OCI-LY7 (cell line): ENCODE measurements around the gene CEACAM18. TPM values are rescaled to one million over a fixed set of nuclear protein-coding genes. Genes with fewer than 3 reads are reported as not detected.

ENCODE experiments used
- BruUV-seq: library from RNA; stranded (reverse); fragments of 400-500 nt; replicated peaks from 2 replicates; lab custom pipeline; 2021; lab: Mats Ljungman, UMichigan
- CTCF ChIA-PET: fragments of 300-600 bp; sonication (Branson Sonifier 250); formaldehyde crosslinking; loops from one replicate; lab custom pipeline; 2022; ENCODE audit warnings: antibody characterized with exemption; ENCODE audit not compliant: unreplicated experiment; lab: Charles Lee
- POLR2A ChIA-PET: fragments of 300-600 bp; sonication (Branson Sonifier 250); formaldehyde crosslinking; loops from one replicate; lab custom pipeline; 2022; ENCODE audit warnings: antibody characterized with exemption; lab: Charles Lee
- DNase-seq: peaks from one replicate; pipeline ENCODE4 v3.0.0-alpha.2; 2015; ENCODE audit warnings: low spot score
- H2AFZ ChIP-seq: fragments of 200-600 bp; sonication (generic), shearing (Covaris generic); 2 replicates; pipeline ENCODE4 v1.6.1; 2014; ENCODE audit warnings: mild to moderate bottlenecking, antibody characterized with exemption, low read length, moderate library complexity
- H3K27ac ChIP-seq: fragments of 200-600 bp; sonication (generic); 2 replicates; pipeline ENCODE4 v1.5.1; 2014; ENCODE audit warnings: mixed run types, low read depth, mild to moderate bottlenecking, moderate library complexity, low read length, inconsistent platforms; ENCODE audit not compliant: poor library complexity, severe bottlenecking
- H3K36me3 ChIP-seq: fragments of 200-600 bp; sonication (generic); 2 replicates; pipeline ENCODE4 v1.6.1; 2014; ENCODE audit warnings: mild to moderate bottlenecking, antibody characterized with exemption, low read length, moderate library complexity, mixed read lengths; ENCODE audit not compliant: insufficient read depth
- H3K4me1 ChIP-seq: fragments of 200-600 bp; sonication (generic); 2 replicates; pipeline ENCODE4 v1.5.1; 2014; ENCODE audit warnings: mild to moderate bottlenecking, low read length; ENCODE audit not compliant: insufficient read depth, poor library complexity, severe bottlenecking
- H3K4me2 ChIP-seq: fragments of 200-600 bp; sonication (generic); 2 replicates; pipeline ENCODE4 v1.6.1; 2014; ENCODE audit warnings: mild to moderate bottlenecking, low read length
- H3K4me3 ChIP-seq: fragments of 200-600 bp; sonication (generic); 2 replicates; pipeline ENCODE4 v1.5.1; 2014; ENCODE audit warnings: mild to moderate bottlenecking, low read depth, low read length; ENCODE audit not compliant: poor library complexity, severe bottlenecking
- H3K79me2 ChIP-seq: fragments of 200-600 bp; sonication (generic); 2 replicates; pipeline ENCODE4 v1.6.1; 2016; ENCODE audit warnings: low read depth, mild to moderate bottlenecking, low read length, moderate library complexity, mixed read lengths; ENCODE audit not compliant: insufficient read depth
- H3K9me2 ChIP-seq: fragments of 200-600 bp; sonication (generic); 2 replicates; pipeline ENCODE4 v1.6.1; 2016; ENCODE audit warnings: mild to moderate bottlenecking, low read length, mixed read lengths; ENCODE audit not compliant: insufficient read depth
- H3K9me3 ChIP-seq: fragments of 200-600 bp; sonication (generic); 2 replicates; pipeline ENCODE4 v1.6.1; 2014; ENCODE audit warnings: mild to moderate bottlenecking, mixed run types, low read length, mixed read lengths
- H4K20me1 ChIP-seq: fragments of 200-600 bp; sonication (generic); 2 replicates; pipeline ENCODE4 v1.6.1; 2014; ENCODE audit warnings: mild to moderate bottlenecking, antibody characterized with exemption, low read length, moderate library complexity, mixed read lengths; ENCODE audit not compliant: insufficient read depth
- EZH2phosphoT487 ChIP-seq: fragments of 200-600 bp; sonication (generic); IDR thresholded peaks from 2 replicates; pipeline ENCODE4 v1.6.1; 2018; ENCODE audit warnings: low read depth, borderline replicate concordance, mild to moderate bottlenecking, mixed run types, antibody characterized with exemption, low read length, moderate library complexity, mixed read lengths
- intact Hi-C: fragments of 100-400 bp; cut with micrococcal nuclease; formaldehyde crosslinking; loops from one replicate; pipeline ENCODE4 v1.10.0; 2022; ENCODE audit not compliant: unreplicated experiment
- total RNA-seq, 2 experiments: library from RNA; depleted of rRNA in 1 of 2; stranded (reverse); fragments of >200 nt in 1 of 2; shearing (Covaris generic) in 1 of 2; gene quantifications; 2 replicates each; pipeline ENCODE4 v1.2.3, GENCODE V29; 2014 to 2022
- TF ChIP-seq, protein P1 (sequence below): fragments of 200-600 bp; sonication (generic); conservative IDR thresholded peaks from 2 replicates; pipeline ENCODE4 v1.5.1; 2014; ENCODE audit warnings: mild to moderate bottlenecking, antibody characterized with exemption, low read length, moderate library complexity, mixed read lengths

CEACAM18 gene
- total RNA-seq, 2 experiments from 2014 or later, result not detected

GRCh38 chr19:51476164-51476563, 2.2 kb upstream of the CEACAM18 start:
- H2AFZ ChIP-seq, result no peak overlapping the region
- no peaks in the 10 kb centered on the region for H3K9me2 ChIP-seq
- BruUV-seq, result no TSS peak
- no peak overlapping the region for H3K4me2 ChIP-seq
- no peaks in the 10 kb centered on the region for H3K79me2 ChIP-seq
- no peak overlapping the region for H3K4me3 ChIP-seq
- no peak for DNase-seq
- no peaks in the 10 kb centered on the region for H3K36me3 ChIP-seq
- intact Hi-C loops, result no loop called here
- CTCF ChIA-PET, result no interaction called here
- H3K4me1 ChIP-seq, result no peaks in the 10 kb centered on the region
- POLR2A ChIA-PET, result no interaction called here
- no peaks in the 10 kb centered on the region for H4K20me1 ChIP-seq
- no peaks in the 10 kb centered on the region for H3K9me3 ChIP-seq
- H3K27ac ChIP-seq, result no peak overlapping the region
- TF ChIP-seq EZH2phosphoT487, result no peak
- TF ChIP-seq, protein P1, sequence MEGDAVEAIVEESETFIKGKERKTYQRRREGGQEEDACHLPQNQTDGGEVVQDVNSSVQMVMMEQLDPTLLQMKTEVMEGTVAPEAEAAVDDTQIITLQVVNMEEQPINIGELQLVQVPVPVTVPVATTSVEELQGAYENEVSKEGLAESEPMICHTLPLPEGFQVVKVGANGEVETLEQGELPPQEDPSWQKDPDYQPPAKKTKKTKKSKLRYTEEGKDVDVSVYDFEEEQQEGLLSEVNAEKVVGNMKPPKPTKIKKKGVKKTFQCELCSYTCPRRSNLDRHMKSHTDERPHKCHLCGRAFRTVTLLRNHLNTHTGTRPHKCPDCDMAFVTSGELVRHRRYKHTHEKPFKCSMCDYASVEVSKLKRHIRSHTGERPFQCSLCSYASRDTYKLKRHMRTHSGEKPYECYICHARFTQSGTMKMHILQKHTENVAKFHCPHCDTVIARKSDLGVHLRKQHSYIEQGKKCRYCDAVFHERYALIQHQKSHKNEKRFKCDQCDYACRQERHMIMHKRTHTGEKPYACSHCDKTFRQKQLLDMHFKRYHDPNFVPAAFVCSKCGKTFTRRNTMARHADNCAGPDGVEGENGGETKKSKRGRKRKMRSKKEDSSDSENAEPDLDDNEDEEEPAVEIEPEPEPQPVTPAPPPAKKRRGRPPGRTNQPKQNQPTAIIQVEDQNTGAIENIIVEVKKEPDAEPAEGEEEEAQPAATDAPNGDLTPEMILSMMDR, result no peak

DNA sequence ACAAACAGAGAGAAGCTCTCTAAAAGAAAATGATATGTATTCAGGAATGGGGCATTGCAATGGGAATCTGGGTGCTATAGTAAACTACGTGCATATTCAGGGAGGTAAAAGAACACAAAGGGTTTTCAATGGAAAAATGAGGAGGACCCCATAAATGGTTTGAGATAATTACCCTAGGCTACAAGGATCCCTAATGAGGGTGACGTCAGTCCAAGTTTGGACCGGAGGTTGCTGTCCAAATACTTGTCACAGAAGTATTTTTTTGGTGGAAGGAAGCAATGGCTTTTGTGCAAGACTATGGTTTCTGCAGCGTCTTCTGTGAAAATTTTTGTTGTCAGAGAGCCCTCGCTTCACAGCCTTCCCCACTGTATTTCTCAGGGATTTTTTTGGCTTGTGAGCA, 995 bp upstream of the CEACAM18 start:
- TF ChIP-seq, protein P1, result no peak
- TF ChIP-seq EZH2phosphoT487, result no peak
- no peak overlapping the region for H3K4me3 ChIP-seq
- H3K79me2 ChIP-seq, result no peaks in the 10 kb centered on the region
- ChIA-PET POLR2A (interaction anchor here (0.7 kb wide), 1 partner anchor 66 kb away, joined by 5 read pairs; no protein-coding TSS in a partner anchor), CTCF (no interaction called here)
- H4K20me1 ChIP-seq, result no peaks in the 10 kb centered on the region
- no peak overlapping the region for H3K4me2 ChIP-seq
- H2AFZ ChIP-seq, result no peak overlapping the region
- no peaks in the 10 kb centered on the region for H3K4me1 ChIP-seq
- no TSS peak for BruUV-seq
- H3K27ac ChIP-seq, result no peak overlapping the region
- H3K9me2 ChIP-seq, result no peaks in the 10 kb centered on the region
- H3K36me3 ChIP-seq, result no peaks in the 10 kb centered on the region
- intact Hi-C loops, result no loop called here
- no peak for DNase-seq
- H3K9me3 ChIP-seq, result no peaks in the 10 kb centered on the region

- TF ChIP-seq EZH2phosphoT487, result no peak
- TF ChIP-seq, protein P1, result no peak
- intact Hi-C loops, result no loop called here
- H3K4me3 ChIP-seq, result no peak overlapping the region
- no peaks in the 10 kb centered on the region for H3K36me3 ChIP-seq
- BruUV-seq, result no TSS peak
- H3K27ac ChIP-seq, result no peak overlapping the region
- no peaks in the 10 kb centered on the region for H3K4me1 ChIP-seq
- no peak overlapping the region for H3K4me2 ChIP-seq
- ChIA-PET POLR2A (no interaction called here), CTCF (no interaction called here)
- DNase-seq, result no peak
- H2AFZ ChIP-seq, result no peak overlapping the region
- no peaks in the 10 kb centered on the region for H3K9me2 ChIP-seq
- no peaks in the 10 kb centered on the region for H4K20me1 ChIP-seq
- no peaks in the 10 kb centered on the region for H3K79me2 ChIP-seq
- no peaks in the 10 kb centered on the region for H3K9me3 ChIP-seq
These were observed 1.4 kb downstream of the CEACAM18 start for GRCh38 chr19:51479531-51480331.
